PC-3 (cell line): Measurements from ENCODE around the gene POLR1C.

ENCODE experiments used
- EZH2 ChIP-seq: fragments of 300-600 bp; sonication (generic); IDR thresholded peaks from one replicate; pipeline ENCODE4 v1.6.1; 2017; ENCODE audit warnings: antibody characterized with exemption, mild to moderate bottlenecking, low read length; ENCODE audit not compliant: unreplicated experiment
- EZH2phosphoT487 ChIP-seq: fragments of 300-600 bp; sonication (generic); IDR thresholded peaks from 2 replicates; pipeline ENCODE4 v1.6.1; 2018; ENCODE audit warnings: mild to moderate bottlenecking, antibody characterized with exemption, low read length, borderline replicate concordance
- TF ChIP-seq, protein P1 (sequence below): fragments of 300-600 bp; sonication (generic); conservative IDR thresholded peaks from 2 replicates; pipeline ENCODE4 v1.5.1; 2017; ENCODE audit warnings: antibody characterized with exemption, low read depth, mild to moderate bottlenecking, low read length

DNA sequence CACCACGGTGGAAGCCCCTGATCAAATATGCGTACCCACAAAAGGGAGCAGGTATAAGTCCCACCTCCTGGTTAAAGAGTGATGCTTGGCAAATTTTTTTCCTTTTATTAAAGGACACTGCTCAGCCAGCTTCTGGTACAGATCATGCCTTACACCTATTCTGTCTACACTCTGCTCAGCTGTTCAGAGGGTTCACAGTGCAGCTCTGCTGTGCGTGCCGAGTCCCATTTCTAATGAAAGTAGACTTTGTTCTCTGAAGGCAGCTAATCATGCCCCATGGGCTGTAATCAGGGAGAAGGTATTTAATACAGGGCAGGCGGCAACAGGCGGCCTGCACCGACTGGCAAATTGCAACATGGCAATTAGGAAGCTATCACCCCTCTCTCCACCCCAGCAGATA is 23.1 kb upstream of the POLR1C start:
- TF ChIP-seq, protein P1, sequence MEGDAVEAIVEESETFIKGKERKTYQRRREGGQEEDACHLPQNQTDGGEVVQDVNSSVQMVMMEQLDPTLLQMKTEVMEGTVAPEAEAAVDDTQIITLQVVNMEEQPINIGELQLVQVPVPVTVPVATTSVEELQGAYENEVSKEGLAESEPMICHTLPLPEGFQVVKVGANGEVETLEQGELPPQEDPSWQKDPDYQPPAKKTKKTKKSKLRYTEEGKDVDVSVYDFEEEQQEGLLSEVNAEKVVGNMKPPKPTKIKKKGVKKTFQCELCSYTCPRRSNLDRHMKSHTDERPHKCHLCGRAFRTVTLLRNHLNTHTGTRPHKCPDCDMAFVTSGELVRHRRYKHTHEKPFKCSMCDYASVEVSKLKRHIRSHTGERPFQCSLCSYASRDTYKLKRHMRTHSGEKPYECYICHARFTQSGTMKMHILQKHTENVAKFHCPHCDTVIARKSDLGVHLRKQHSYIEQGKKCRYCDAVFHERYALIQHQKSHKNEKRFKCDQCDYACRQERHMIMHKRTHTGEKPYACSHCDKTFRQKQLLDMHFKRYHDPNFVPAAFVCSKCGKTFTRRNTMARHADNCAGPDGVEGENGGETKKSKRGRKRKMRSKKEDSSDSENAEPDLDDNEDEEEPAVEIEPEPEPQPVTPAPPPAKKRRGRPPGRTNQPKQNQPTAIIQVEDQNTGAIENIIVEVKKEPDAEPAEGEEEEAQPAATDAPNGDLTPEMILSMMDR = no peak
- TF ChIP-seq EZH2 (no peak), EZH2phosphoT487 (no peak)
